Left colon (tissue), 2 donors: ENCODE measurements around the gene CPA4. TPM values are rescaled to one million over a fixed set of nuclear protein-coding genes. Genes with fewer than 3 reads are reported as not detected.

ENCODE experiments used
- ATAC-seq: fragments of 200-7000 bp; cut with Tn5 transposase; one replicate; pipeline ENCODE4 v1.9.1; 2020; ENCODE audit warnings: mild to moderate bottlenecking, moderate library complexity
- DNase-seq, 2 donors: peaks; one replicate each; pipeline ENCODE4 v3.0.0-alpha.2; 2020
- intact Hi-C, 2 donors: fragments of 100-400 bp; cut with DNase I in 1 of 2; cut with micrococcal nuclease in 1 of 2; formaldehyde crosslinking; loops; one replicate each; pipeline versions ENCODE4 v1.11.2 to v1.14.0; 2022; cut with DNase I, micrococcal nuclease
- total RNA-seq, 2 donors: library from RNA; stranded (reverse); fragmentation: NEBNext Ultra II Directional; extraction: Animal tissue kit (Norgen Biotek cat#: 25700); gene quantifications; one replicate each; pipeline ENCODE4 v1.2.1, GENCODE V29; 2021
- donor health status: DM: no; HTN: no; CAD: no.
- donor health status: DM: yes; HTN: yes; CAD: no.

The CPA4 gene
- total RNA-seq, 2 donors from 2014 or later = not detected

DNA sequence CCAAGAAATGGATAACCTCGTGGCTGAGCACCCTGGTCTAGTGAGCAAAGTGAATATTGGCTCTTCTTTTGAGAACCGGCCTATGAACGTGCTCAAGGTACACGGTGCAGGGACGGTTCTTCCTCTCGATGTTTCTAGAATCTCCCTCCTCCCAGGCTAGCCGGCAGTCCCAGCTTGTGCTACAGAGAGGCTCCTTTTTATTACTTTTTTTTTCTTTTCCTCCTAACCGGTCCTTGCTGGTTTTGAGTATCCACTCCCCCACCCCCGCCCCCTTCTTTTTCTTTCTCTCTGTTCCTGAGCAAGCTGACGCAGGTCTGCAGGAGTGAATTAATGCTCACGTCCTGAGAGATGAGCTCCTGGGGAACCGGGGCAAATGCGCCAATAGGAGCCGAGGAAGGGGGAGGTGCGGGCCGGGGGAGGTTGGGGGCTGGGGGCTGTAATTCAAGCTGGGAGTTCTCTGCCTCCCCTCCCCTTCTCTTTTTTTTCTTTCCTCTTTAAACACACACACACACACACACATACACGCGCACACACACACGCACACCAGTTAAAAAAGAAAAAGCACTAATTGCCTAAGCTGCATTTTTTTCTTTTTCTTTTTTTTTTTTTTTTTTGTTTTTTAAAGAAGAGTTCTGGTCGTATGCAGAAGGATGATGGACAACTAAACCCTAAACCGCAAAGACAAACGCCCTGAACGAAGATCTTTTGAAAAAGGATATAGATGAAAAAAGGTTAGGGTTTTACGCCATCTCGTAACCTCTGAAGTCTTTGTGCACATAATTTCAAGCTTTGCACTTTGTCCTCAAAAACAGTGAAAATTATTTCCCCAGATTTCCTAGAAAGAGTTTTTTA, 19.7 kb upstream of the CPA4 start:
- intact Hi-C loops = no loop called here
- no peak for ATAC-seq
- DNase-seq = no peak

- intact Hi-C loops = no loop called here
- no peak for DNase-seq
- no peak for ATAC-seq
Observed at GRCh38 chr7:130273933-130274255, 19.1 kb upstream of the CPA4 start.

- DNase-seq (no peak), ATAC-seq (no peak)
- intact Hi-C loops = no loop called here
Observed at GRCh38 chr7:130274296-130274695, 18.7 kb upstream of the CPA4 start.

GRCh38 chr7:130274983-130275591, 17.9 kb upstream of the CPA4 start:
- DNase-seq = no peak
- intact Hi-C loops = no loop called here
- ATAC-seq = no peak

GRCh38 chr7:130275826-130276297, 17.1 kb upstream of the CPA4 start:
- no peak for DNase-seq
- ATAC-seq = no peak
- intact Hi-C loops = no loop called here

DNA sequence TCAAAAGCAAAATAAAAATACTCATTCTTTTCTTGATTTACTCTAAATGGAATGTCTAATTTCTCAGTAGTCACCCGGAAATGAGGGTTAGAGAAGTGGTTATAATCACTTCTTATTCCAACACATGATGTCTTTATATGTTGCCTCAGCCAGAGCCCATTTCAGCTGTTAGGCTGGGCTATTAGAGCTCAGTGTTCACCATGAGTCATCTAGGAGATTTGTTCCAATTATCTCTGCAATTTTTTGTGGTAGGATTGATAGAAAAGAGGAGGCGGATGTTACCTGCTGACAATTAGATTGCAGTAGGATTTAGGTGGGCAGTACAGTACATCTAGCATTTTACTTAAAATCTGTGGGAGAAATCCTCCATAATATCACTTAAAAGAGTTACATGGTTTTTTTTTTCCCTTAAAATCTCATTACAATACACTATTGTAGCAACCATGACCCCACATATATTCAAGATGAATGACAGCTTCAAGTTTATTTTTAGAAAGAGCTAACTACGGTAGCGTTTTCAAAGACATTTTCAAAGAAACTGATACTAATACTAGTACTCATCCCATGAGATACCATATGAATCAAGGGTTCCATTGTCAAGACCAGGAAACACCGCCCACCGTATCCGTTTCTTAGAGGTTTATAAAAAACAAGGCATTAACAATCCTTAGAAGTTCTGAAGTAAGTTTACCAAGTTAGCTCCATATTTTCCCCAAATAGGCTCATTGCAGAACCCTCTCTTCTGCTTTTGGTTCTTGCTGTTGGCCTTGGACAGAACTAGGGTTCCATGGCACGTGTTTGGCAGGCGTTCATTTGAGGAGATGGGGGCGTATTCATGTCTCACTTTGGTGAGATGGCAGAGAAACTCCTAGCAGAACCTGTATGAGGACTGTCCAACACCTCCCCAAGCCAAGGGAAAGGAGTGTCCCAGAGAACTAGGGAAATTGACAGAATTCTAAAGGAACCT, 15.9 kb upstream of the CPA4 start:
- ATAC-seq (no peak), DNase-seq (no peak)
- intact Hi-C loops = no loop called here

GRCh38 chr7:130277763-130278643, 15.0 kb upstream of the CPA4 start:
- DNase-seq (peak; percentile 17 to 38), ATAC-seq (peak; percentile 25)
- intact Hi-C loops = no loop called here

DNA sequence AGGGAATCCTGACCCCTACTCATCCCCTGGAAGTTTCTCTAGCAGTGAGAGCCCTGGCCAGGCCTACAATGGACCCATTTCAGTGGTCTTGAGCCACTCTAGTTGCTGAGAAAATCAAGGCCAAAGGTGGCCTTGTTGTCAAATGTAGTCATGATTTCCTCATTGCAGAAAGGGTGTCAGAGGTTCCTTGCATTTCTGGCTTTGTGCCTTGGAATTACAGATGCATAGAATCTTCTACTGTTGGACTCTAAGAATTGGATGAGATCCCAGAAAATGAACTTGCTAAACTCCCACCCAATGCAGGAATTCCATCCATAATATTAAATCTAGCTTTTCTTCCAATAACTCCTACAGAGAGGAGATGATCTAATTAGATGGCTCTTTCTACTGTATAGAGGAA, 14.1 kb upstream of the CPA4 start:
- peak; percentile 60 for ATAC-seq
- intact Hi-C loops = no loop called here
- no peak for DNase-seq

- no peak for ATAC-seq
- DNase-seq = no peak
- intact Hi-C loops = no loop called here
Observed at GRCh38 chr7:130279286-130279685, 13.7 kb upstream of the CPA4 start.

- intact Hi-C loops = no loop called here
- ATAC-seq (no peak), DNase-seq (no peak)
Observed at GRCh38 chr7:130279906-130280305, 13.1 kb upstream of the CPA4 start.

GRCh38 chr7:130281260-130281659, 11.7 kb upstream of the CPA4 start:
- intact Hi-C loops = no loop called here
- no peak for ATAC-seq

DNA sequence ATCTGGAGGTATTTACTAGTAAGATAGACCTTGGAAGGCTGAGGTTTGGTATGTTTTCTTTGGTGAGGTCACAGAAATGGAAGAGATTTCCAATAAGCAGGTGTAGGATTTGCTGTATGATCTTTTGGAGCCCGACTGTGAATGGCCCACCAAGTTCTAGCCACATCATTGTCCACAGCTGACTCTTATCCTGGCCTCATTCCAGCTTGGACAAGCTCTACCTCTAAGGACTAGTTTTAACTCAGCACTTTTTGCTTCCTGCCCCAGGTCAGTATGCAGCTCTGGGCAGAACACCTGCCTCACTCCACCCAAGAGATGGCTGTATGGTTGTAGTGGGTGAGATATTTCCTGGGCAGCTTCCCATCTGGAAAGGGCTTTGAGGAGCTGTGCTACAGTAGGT, 6.1 kb upstream of the CPA4 start:
- ATAC-seq (peak; percentile 48), DNase-seq (no peak)
- intact Hi-C loops = no loop called here

More at GRCh38 chr7:130281260-130281659, 11.7 kb upstream of the CPA4 start:
- DNase-seq = no peak

- ATAC-seq (no peak), DNase-seq (no peak)
- intact Hi-C loops = no loop called here
Observed at GRCh38 chr7:130288168-130288567, 4.8 kb upstream of the CPA4 start.

GRCh38 chr7:130288829-130289228, 4.1 kb upstream of the CPA4 start:
- ATAC-seq = no peak
- intact Hi-C loops = no loop called here
- no peak for DNase-seq

- intact Hi-C loops = no loop called here
- DNase-seq (no peak), ATAC-seq (no peak)
Observed at GRCh38 chr7:130289478-130289877, 3.5 kb upstream of the CPA4 start.

GRCh38 chr7:130290745-130291144, 2.2 kb upstream of the CPA4 start:
- intact Hi-C loops = no loop called here
- DNase-seq (no peak), ATAC-seq (no peak)

- intact Hi-C loops = no loop called here
- ATAC-seq (no peak), DNase-seq (no peak)
Observed at GRCh38 chr7:130293521-130293920, 560 bp downstream of the CPA4 start.

DNA sequence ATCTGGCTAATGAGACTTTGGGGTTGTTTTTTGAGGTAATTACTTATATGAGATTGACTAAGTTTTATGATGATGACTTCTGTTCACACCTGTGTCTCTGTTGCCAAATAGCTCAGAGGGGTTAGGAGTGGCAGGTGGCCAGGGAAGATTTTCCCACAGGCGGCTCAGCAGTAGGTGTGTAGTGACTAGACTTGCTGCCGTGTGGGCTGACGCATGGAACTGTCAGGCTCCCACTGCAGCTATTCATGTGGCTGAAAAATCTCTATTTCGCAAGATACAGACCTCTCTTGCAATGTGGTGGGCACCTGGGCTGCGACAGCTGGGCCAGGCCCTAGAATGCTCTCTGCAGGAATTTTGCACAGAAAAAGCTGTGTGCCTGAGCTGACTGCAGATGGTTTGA, 1.4 kb downstream of the CPA4 start:
- ATAC-seq (no peak), DNase-seq (no peak)
- intact Hi-C loops = no loop called here
